T-helper 1 cell treated with Interleukin-12 subunit alpha and Interleukin-12 subunit beta and Interleukin-4 antibody, amounts not matched to agents 30 μg/mL and 1 μg/mL, for 36 hours (primary cell): ENCODE data around the gene SERGEF.

Source experiments
- H3K27ac Mint-ChIP-seq: one replicate; pipeline ENCODE4 v1.8.0; 2021; ENCODE audit warnings: mild to moderate bottlenecking, mixed read lengths
- H3K27me3 Mint-ChIP-seq: one replicate; pipeline ENCODE4 v1.8.0; 2021; ENCODE audit warnings: low read depth, mixed read lengths
- H3K36me3 Mint-ChIP-seq: one replicate; pipeline ENCODE4 v1.8.0; 2021; ENCODE audit warnings: low read depth, mixed read lengths
- H3K4me1 Mint-ChIP-seq: one replicate; pipeline ENCODE4 v1.8.0; 2021; ENCODE audit warnings: low read depth, mixed read lengths
- H3K4me3 Mint-ChIP-seq: one replicate; pipeline ENCODE4 v1.8.0; 2021; ENCODE audit warnings: mild to moderate bottlenecking, moderate library complexity, mixed read lengths
- H3K9me3 Mint-ChIP-seq: one replicate; pipeline ENCODE4 v1.8.0; 2021; ENCODE audit warnings: mixed read lengths

Gene SERGEF

DNA sequence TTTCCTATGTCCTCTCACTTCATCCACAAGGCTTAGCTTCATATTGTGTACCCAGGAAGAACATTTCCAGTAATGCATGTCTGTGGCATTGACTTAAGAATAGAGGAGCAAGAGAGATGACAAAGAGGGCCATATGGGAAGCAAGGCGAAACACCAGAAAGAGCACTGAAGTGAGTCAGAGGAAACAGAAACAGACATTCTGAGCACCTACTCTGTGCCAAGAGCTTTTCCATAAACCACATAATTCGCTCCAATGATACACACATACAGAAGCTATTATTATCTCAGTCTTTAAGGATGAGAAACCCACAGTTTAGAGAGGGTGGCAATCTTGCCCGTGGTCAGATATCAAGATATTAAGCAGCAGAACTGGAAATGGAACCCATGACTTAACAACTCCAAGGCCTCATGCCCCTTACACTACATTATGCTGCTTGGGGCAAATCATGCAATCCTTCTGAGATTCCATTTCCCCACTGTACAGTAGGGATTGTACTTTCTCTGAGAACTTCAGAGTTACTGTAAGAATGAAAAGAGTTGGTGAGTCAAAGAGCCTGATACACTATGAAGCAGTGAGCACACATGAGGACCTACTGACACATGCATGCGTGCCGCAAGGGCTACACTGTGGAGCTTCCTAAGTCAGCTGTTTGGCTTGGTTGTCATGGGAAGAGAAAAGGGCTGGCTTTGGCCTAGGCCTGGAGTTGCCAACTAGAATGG lies 151.7 kb downstream of the SERGEF start:
- Mint-ChIP-seq H3K4me3 (no peak overlapping the region), H3K9me3 (no peaks in the 10 kb centered on the region), H3K36me3 (no peaks in the 10 kb centered on the region), H3K4me1 (peaks cover 1% of the 10 kb centered on the region), H3K27me3 (no peaks in the 10 kb centered on the region), H3K27ac (no peak overlapping the region)

DNA sequence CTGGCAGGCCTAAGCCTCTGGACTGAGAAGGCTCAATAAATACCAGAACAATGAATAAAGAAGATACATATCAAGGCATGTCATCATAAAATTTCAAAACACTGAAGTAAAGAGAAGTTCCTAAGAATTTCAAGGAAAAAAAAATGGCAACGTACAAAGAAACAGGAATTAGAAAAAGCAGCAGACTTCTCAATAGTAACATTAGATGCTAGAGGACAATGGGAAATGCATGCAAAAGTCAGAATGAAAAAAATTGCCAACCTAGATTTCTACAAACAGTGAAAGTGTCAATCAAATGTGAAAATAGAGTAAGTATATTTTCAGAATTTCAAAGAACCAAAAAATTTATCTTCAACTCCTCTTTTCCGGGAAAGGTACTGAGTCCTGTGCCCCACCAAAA lies 153.3 kb downstream of the SERGEF start:
- Mint-ChIP-seq H3K4me3 (no peak overlapping the region), H3K36me3 (no peaks in the 10 kb centered on the region), H3K4me1 (peaks cover 6% of the 10 kb centered on the region), H3K27ac (no peak overlapping the region), H3K9me3 (no peaks in the 10 kb centered on the region), H3K27me3 (no peaks in the 10 kb centered on the region)

DNA sequence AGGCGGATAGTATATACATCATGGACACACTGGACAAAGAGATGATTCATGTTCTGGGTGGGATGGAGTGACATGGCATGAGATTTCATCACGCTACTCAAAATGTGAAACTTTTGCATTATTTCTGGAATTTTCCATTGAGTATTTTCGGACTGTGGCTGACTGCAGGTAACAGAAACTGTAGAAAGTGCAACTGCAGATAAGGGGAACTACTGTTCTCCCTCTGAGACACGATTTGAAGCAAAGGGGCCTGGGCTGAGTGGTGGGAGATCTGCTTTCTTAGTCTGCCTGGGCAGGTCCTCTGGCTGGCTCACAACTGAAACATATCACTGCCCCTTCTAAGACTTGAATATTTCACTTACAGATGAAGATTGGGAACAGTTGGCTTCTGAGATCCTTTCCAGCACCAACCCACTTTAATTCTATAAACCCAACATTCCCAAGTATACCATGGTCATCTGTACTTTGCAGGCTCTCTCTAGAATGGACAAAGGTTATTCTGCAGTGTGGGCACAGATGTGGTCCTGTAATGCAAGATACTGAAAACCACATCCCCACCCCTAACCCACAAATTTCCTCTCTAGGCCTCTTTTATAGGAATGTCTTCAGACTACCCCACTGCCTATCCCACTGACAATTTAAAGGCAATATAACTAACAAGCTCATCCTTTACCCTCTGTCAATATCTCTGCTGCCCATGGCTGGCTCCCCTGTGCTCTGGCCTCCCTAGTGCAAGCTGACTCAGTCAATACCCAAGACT lies 157.1 kb downstream of the SERGEF start:
- H3K36me3 Mint-ChIP-seq: no peaks in the 10 kb centered on the region
- no peaks in the 10 kb centered on the region for H3K27me3 Mint-ChIP-seq
- no peak overlapping the region for H3K4me3 Mint-ChIP-seq
- H3K9me3 Mint-ChIP-seq: no peaks in the 10 kb centered on the region
- H3K4me1 Mint-ChIP-seq: peaks cover 6% of the 10 kb centered on the region
- H3K27ac Mint-ChIP-seq: no peak overlapping the region

- H3K36me3 Mint-ChIP-seq: no peaks in the 10 kb centered on the region
- H3K9me3 Mint-ChIP-seq: no peaks in the 10 kb centered on the region
- H3K27me3 Mint-ChIP-seq: no peaks in the 10 kb centered on the region
- H3K4me3 Mint-ChIP-seq: no peak overlapping the region
- H3K27ac Mint-ChIP-seq: no peak overlapping the region
- H3K4me1 Mint-ChIP-seq: peaks cover 6% of the 10 kb centered on the region
Observed at GRCh38 chr11:17853280-17853679, 159.6 kb downstream of the SERGEF start.

GRCh38 chr11:17852246-17852645 lies 160.6 kb downstream of the SERGEF start:
- Mint-ChIP-seq H3K4me1 (peaks cover 6% of the 10 kb centered on the region), H3K9me3 (no peaks in the 10 kb centered on the region), H3K36me3 (no peaks in the 10 kb centered on the region), H3K27me3 (no peaks in the 10 kb centered on the region), H3K27ac (no peak overlapping the region), H3K4me3 (no peak overlapping the region)

GRCh38 chr11:17851697-17852096 lies 161.2 kb downstream of the SERGEF start:
- Mint-ChIP-seq H3K4me1 (peaks cover 6% of the 10 kb centered on the region), H3K36me3 (no peaks in the 10 kb centered on the region), H3K27me3 (no peaks in the 10 kb centered on the region), H3K9me3 (no peaks in the 10 kb centered on the region), H3K27ac (no peak overlapping the region), H3K4me3 (no peak overlapping the region)

GRCh38 chr11:17850336-17850735 lies 162.5 kb downstream of the SERGEF start:
- Mint-ChIP-seq H3K27ac (no peak overlapping the region), H3K4me1 (no peaks in the 10 kb centered on the region), H3K9me3 (no peaks in the 10 kb centered on the region), H3K36me3 (no peaks in the 10 kb centered on the region), H3K4me3 (no peak overlapping the region), H3K27me3 (no peaks in the 10 kb centered on the region)

GRCh38 chr11:17848715-17849114 lies 164.1 kb downstream of the SERGEF start:
- H3K36me3 Mint-ChIP-seq: no peaks in the 10 kb centered on the region
- H3K27me3 Mint-ChIP-seq: no peaks in the 10 kb centered on the region
- H3K4me3 Mint-ChIP-seq: no peak overlapping the region
- no peak overlapping the region for H3K27ac Mint-ChIP-seq
- H3K4me1 Mint-ChIP-seq: no peaks in the 10 kb centered on the region
- no peaks in the 10 kb centered on the region for H3K9me3 Mint-ChIP-seq

DNA sequence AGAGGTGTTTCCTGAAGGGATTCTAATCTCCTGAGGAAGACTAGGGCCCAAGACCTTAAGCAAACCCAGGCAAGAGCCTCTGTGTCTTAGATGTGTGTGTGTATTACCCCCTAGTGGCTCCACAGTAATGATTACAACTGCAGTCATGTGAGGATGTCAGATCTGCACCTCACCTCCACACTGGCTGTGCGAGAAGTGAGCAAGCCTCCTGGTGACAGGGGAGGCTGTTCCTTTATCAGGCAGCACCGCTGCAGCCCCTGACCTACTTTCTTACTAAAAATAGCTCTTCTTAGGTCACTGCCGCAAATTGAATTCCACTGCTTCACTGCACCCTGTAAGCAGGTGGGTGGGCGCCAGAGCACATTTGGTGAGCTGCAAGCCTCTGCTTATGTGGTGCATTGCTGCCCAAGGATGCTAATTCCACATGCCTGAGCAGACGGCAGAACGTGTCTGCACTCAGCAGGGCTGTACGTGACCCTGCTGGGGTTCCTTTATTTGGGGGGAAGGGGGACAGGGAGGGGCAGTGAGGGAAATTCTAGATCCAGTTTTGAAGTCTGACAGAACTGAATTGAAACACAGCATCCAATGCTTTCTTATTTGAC lies 165.9 kb downstream of the SERGEF start:
- Mint-ChIP-seq H3K4me1 (no peaks in the 10 kb centered on the region), H3K36me3 (no peaks in the 10 kb centered on the region), H3K4me3 (no peak overlapping the region), H3K9me3 (no peaks in the 10 kb centered on the region), H3K27ac (no peak overlapping the region), H3K27me3 (no peaks in the 10 kb centered on the region)

GRCh38 chr11:17845431-17845881 lies 167.4 kb downstream of the SERGEF start:
- Mint-ChIP-seq H3K27ac (no peak overlapping the region), H3K27me3 (no peaks in the 10 kb centered on the region), H3K4me1 (no peaks in the 10 kb centered on the region), H3K36me3 (no peaks in the 10 kb centered on the region), H3K9me3 (no peaks in the 10 kb centered on the region), H3K4me3 (no peak overlapping the region)

DNA sequence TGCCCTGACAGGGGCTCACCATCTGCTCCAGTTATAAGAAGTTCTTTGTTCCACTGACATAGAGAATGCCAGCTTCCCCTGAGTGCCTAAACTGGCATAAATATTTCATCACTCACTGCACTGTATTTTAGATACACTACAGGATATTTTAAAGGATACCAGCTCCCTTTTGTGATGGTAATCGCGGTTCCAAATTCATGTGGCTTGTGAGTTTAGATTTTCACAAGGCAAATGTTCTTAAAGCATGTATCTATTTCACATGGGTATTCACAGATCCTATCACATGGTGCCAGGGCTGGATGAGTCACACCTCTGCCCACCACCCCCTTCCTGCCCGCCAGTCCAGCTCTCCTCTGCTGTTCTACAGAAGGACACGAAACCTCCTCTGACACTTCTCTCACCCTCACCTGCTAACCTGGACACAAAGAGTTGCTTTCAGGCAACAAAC lies 172.7 kb downstream of the SERGEF start:
- no peak overlapping the region for H3K27ac Mint-ChIP-seq
- no peaks in the 10 kb centered on the region for H3K4me1 Mint-ChIP-seq
- H3K9me3 Mint-ChIP-seq: no peaks in the 10 kb centered on the region
- H3K27me3 Mint-ChIP-seq: no peaks in the 10 kb centered on the region
- H3K4me3 Mint-ChIP-seq: no peak overlapping the region
- H3K36me3 Mint-ChIP-seq: no peaks in the 10 kb centered on the region

DNA sequence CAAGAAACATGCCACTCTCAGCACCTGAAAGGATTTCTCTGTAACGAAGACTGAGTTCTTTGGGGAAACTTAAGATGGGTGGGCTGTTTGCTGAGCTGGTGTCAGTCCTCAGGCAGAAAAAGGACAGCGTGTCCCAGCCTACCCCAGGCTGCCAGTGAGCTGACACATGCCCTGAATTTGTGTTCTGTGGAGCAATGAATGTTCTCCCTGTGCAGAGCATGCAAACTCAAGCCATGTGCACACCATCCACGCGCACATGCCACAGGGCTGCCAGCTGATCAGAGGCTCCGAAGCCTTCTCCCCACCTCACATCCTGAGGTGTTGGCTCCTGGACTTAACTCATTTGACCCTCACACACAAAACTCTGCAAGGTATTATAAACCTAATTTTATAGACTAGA lies 173.4 kb downstream of the SERGEF start:
- H3K27me3 Mint-ChIP-seq: no peaks in the 10 kb centered on the region
- no peaks in the 10 kb centered on the region for H3K36me3 Mint-ChIP-seq
- H3K4me1 Mint-ChIP-seq: no peaks in the 10 kb centered on the region
- no peak overlapping the region for H3K27ac Mint-ChIP-seq
- H3K9me3 Mint-ChIP-seq: no peaks in the 10 kb centered on the region
- no peak overlapping the region for H3K4me3 Mint-ChIP-seq

- Mint-ChIP-seq H3K27me3 (no peaks in the 10 kb centered on the region), H3K4me3 (no peak overlapping the region), H3K9me3 (no peaks in the 10 kb centered on the region), H3K36me3 (no peaks in the 10 kb centered on the region), H3K27ac (no peak overlapping the region), H3K4me1 (no peaks in the 10 kb centered on the region)
Observed at GRCh38 chr11:17838102-17838501, 174.7 kb downstream of the SERGEF start.

DNA sequence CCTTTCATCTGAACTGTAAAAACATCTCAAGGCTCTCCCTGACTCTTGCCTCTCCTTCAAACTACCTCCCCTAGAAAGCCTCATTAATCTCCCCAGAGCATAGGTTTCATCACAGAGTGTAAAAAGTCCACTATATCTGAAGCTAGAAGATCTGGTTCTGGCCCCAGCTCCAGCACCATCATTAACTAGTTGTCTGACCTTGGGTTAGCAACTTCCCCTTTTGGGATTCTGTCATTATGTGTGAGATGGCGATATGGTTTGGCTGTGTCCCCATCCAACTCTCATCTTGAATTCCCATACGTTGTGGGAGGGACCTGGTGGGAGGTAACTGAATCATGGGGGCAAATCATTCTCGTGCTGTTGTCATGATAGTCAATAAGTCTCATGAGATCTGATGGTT lies 181.0 kb downstream of the SERGEF start:
- Mint-ChIP-seq H3K4me1 (no peaks in the 10 kb centered on the region), H3K4me3 (no peak overlapping the region), H3K36me3 (no peaks in the 10 kb centered on the region), H3K9me3 (no peaks in the 10 kb centered on the region), H3K27ac (no peak overlapping the region), H3K27me3 (no peaks in the 10 kb centered on the region)

DNA sequence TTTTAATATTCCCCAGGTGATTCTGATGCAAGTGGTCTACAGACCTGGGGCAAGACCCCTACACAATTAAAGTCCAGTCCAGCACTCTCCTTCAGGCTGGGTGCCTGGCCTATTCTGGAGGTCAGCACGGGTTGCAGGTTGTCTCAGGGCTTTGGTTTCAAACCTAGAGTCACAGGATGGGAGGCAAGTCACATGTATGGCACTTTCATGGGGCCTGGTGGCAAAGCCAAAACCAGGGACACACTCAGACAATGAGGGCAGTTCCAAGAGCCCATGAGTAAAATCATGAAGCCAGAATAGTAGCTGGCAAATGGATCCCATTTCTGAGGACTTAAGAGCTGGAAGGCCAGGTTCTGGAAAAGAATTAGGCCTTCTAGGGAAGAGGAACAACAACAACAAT lies 181.6 kb downstream of the SERGEF start:
- Mint-ChIP-seq H3K27ac (no peak overlapping the region), H3K9me3 (no peaks in the 10 kb centered on the region), H3K4me3 (no peak overlapping the region), H3K4me1 (no peaks in the 10 kb centered on the region), H3K27me3 (no peaks in the 10 kb centered on the region), H3K36me3 (no peaks in the 10 kb centered on the region)
